ENCODE data around the gene FGF14. TPM values are rescaled to one million over a fixed set of nuclear protein-coding genes. Genes with fewer than 3 reads are reported as not detected.

Gene FGF14
- polyA plus RNA-seq, 6 donors from 2014 or later: not detected

GRCh38 chr13:102185375-102185984 lies 216.4 kb downstream of the FGF14 start:
- H3K4me3 Mint-ChIP-seq: no peak overlapping the region
- H3K4me1 Mint-ChIP-seq: no peaks in the 10 kb centered on the region
- peaks cover 0 to 8% (median 0%) of the 10 kb centered on the region in 3 donors for H3K27me3 Mint-ChIP-seq
- no peak for ATAC-seq (ENCODE audit: low read depth in 2 of 2)
- H3K36me3 Mint-ChIP-seq: no peaks in the 10 kb centered on the region
- no peak overlapping the region for H3K27ac Mint-ChIP-seq
- H3K9me3 Mint-ChIP-seq: peaks cover 0 to 4% (median 0%) of the 10 kb centered on the region in 7 donors
- DNase-seq: no peak

- no peak for ATAC-seq (ENCODE audit: low read depth in 2 of 2)
- Mint-ChIP-seq H3K36me3 (no peaks in the 10 kb centered on the region), H3K4me1 (no peaks in the 10 kb centered on the region), H3K9me3 (no peaks in the 10 kb centered on the region), H3K4me3 (no peak overlapping the region), H3K27me3 (peaks cover 0 to 8% (median 0%) of the 10 kb centered on the region in 3 donors), H3K27ac (no peak overlapping the region)
- DNase-seq: no peak
Observed at GRCh38 chr13:102183509-102184182, 218.2 kb downstream of the FGF14 start.

- DNase-seq (no peak), ATAC-seq (ENCODE audit: low read depth in 2 of 2) (no peak)
- H3K4me3 Mint-ChIP-seq: no peak overlapping the region
- no peak overlapping the region for H3K27ac Mint-ChIP-seq
- H3K9me3 Mint-ChIP-seq: no peaks in the 10 kb centered on the region
- no peaks in the 10 kb centered on the region for H3K4me1 Mint-ChIP-seq
- H3K27me3 Mint-ChIP-seq: peaks cover 0 to 8% (median 0%) of the 10 kb centered on the region in 3 donors
- H3K36me3 Mint-ChIP-seq: no peaks in the 10 kb centered on the region
Observed at GRCh38 chr13:102182170-102182569, 219.7 kb downstream of the FGF14 start.

GRCh38 chr13:102177431-102177830 lies 224.4 kb downstream of the FGF14 start:
- ATAC-seq (ENCODE audit: low read depth in 2 of 2) (no peak), DNase-seq (no peak)
- no peaks in the 10 kb centered on the region for H3K4me1 Mint-ChIP-seq
- H3K9me3 Mint-ChIP-seq: peaks cover 0 to 4% (median 1%) of the 10 kb centered on the region in 7 donors
- no peak overlapping the region for H3K4me3 Mint-ChIP-seq
- no peak overlapping the region for H3K27ac Mint-ChIP-seq
- H3K36me3 Mint-ChIP-seq: no peaks in the 10 kb centered on the region
- H3K27me3 Mint-ChIP-seq: no peaks in the 10 kb centered on the region

- Mint-ChIP-seq H3K9me3 (peaks cover 0 to 4% (median 1%) of the 10 kb centered on the region in 7 donors), H3K27ac (no peak overlapping the region), H3K4me1 (no peaks in the 10 kb centered on the region), H3K27me3 (no peaks in the 10 kb centered on the region), H3K36me3 (no peaks in the 10 kb centered on the region), H3K4me3 (no peak overlapping the region)
- DNase-seq: no peak
- ATAC-seq (ENCODE audit: low read depth in 2 of 2): no peak
Observed at GRCh38 chr13:102176846-102177245, 225.0 kb downstream of the FGF14 start.

- no peak for ATAC-seq (ENCODE audit: low read depth in 2 of 2)
- Mint-ChIP-seq H3K9me3 (peaks cover 0 to 4% (median 1%) of the 10 kb centered on the region in 7 donors), H3K4me3 (no peak overlapping the region), H3K27ac (no peak overlapping the region), H3K4me1 (no peaks in the 10 kb centered on the region), H3K27me3 (no peaks in the 10 kb centered on the region), H3K36me3 (no peaks in the 10 kb centered on the region)
- no peak for DNase-seq
Observed at GRCh38 chr13:102172406-102172805, 229.4 kb downstream of the FGF14 start.

- no peaks in the 10 kb centered on the region for H3K36me3 Mint-ChIP-seq
- DNase-seq (no peak), ATAC-seq (ENCODE audit: low read depth in 2 of 2) (no peak)
- H3K4me1 Mint-ChIP-seq: no peaks in the 10 kb centered on the region
- H3K27ac Mint-ChIP-seq: no peak overlapping the region
- H3K9me3 Mint-ChIP-seq: peaks cover 0 to 3% (median 0%) of the 10 kb centered on the region in 7 donors
- no peak overlapping the region for H3K4me3 Mint-ChIP-seq
- H3K27me3 Mint-ChIP-seq: no peaks in the 10 kb centered on the region
Observed at GRCh38 chr13:102170305-102170704, 231.5 kb downstream of the FGF14 start.

- H3K36me3 Mint-ChIP-seq: no peaks in the 10 kb centered on the region
- H3K27ac Mint-ChIP-seq: no peak overlapping the region
- H3K27me3 Mint-ChIP-seq: no peaks in the 10 kb centered on the region
- H3K4me1 Mint-ChIP-seq: no peaks in the 10 kb centered on the region
- no peak for DNase-seq
- no peak overlapping the region for H3K4me3 Mint-ChIP-seq
- peaks cover 0 to 6% (median 4%) of the 10 kb centered on the region in 7 donors for H3K9me3 Mint-ChIP-seq
- no peak for ATAC-seq (ENCODE audit: low read depth in 2 of 2)
Observed at GRCh38 chr13:102169471-102170015, 232.3 kb downstream of the FGF14 start.

GRCh38 chr13:102152790-102153189 lies 249.1 kb downstream of the FGF14 start:
- ATAC-seq (ENCODE audit: low read depth in 2 of 2): no peak
- Mint-ChIP-seq H3K9me3 (peaks cover 0 to 5% (median 2%) of the 10 kb centered on the region in 7 donors), H3K27ac (no peak overlapping the region), H3K4me1 (no peaks in the 10 kb centered on the region), H3K36me3 (no peaks in the 10 kb centered on the region), H3K27me3 (no peaks in the 10 kb centered on the region), H3K4me3 (no peak overlapping the region)
- no peak for DNase-seq

- DNase-seq: no peak
- no peaks in the 10 kb centered on the region for H3K9me3 Mint-ChIP-seq
- H3K36me3 Mint-ChIP-seq: no peaks in the 10 kb centered on the region
- no peaks in the 10 kb centered on the region for H3K4me1 Mint-ChIP-seq
- H3K27me3 Mint-ChIP-seq: no peaks in the 10 kb centered on the region
- no peak overlapping the region for H3K4me3 Mint-ChIP-seq
- H3K27ac Mint-ChIP-seq: no peak overlapping the region
- ATAC-seq (ENCODE audit: low read depth in 2 of 2): no peak
Observed at GRCh38 chr13:102147353-102147752, 254.5 kb downstream of the FGF14 start.

- H3K4me1 Mint-ChIP-seq: no peaks in the 10 kb centered on the region
- no peak overlapping the region for H3K27ac Mint-ChIP-seq
- no peak overlapping the region for H3K4me3 Mint-ChIP-seq
- DNase-seq: no peak
- no peak for ATAC-seq (ENCODE audit: low read depth in 2 of 2)
- H3K36me3 Mint-ChIP-seq: no peaks in the 10 kb centered on the region
- H3K27me3 Mint-ChIP-seq: no peaks in the 10 kb centered on the region
- H3K9me3 Mint-ChIP-seq: no peaks in the 10 kb centered on the region
Observed at GRCh38 chr13:102145750-102146149, 256.1 kb downstream of the FGF14 start.

GRCh38 chr13:102142473-102142826 lies 259.4 kb downstream of the FGF14 start:
- H3K27me3 Mint-ChIP-seq: no peaks in the 10 kb centered on the region
- no peak for ATAC-seq (ENCODE audit: low read depth in 2 of 2)
- no peaks in the 10 kb centered on the region for H3K36me3 Mint-ChIP-seq
- no peak overlapping the region for H3K4me3 Mint-ChIP-seq
- H3K9me3 Mint-ChIP-seq: no peaks in the 10 kb centered on the region
- no peaks in the 10 kb centered on the region for H3K4me1 Mint-ChIP-seq
- H3K27ac Mint-ChIP-seq: no peak overlapping the region
- DNase-seq: no peak

- H3K27me3 Mint-ChIP-seq: no peaks in the 10 kb centered on the region
- H3K4me1 Mint-ChIP-seq: no peaks in the 10 kb centered on the region
- H3K27ac Mint-ChIP-seq: no peak overlapping the region
- H3K9me3 Mint-ChIP-seq: no peaks in the 10 kb centered on the region
- no peak overlapping the region for H3K4me3 Mint-ChIP-seq
- H3K36me3 Mint-ChIP-seq: no peaks in the 10 kb centered on the region
- no peak for ATAC-seq (ENCODE audit: low read depth in 2 of 2)
- DNase-seq: no peak
Observed at GRCh38 chr13:102141625-102142472, 260.0 kb downstream of the FGF14 start.

GRCh38 chr13:102139626-102140025 lies 262.2 kb downstream of the FGF14 start:
- Mint-ChIP-seq H3K36me3 (no peaks in the 10 kb centered on the region), H3K4me1 (no peaks in the 10 kb centered on the region), H3K27me3 (no peaks in the 10 kb centered on the region), H3K4me3 (no peak overlapping the region), H3K27ac (no peak overlapping the region), H3K9me3 (no peaks in the 10 kb centered on the region)
- no peak for ATAC-seq (ENCODE audit: low read depth in 2 of 2)
- no peak for DNase-seq

Measured in naive B cell (primary cell).